HG03378 (cell line): Measurements from ENCODE around the gene TYR.
"Not testable (repeated sequence)": the region's sequence is repeated elsewhere in the genome, so short reads cannot be mapped to it uniquely, and the experiment has no call there.

Experiments used
- ATAC-seq: cut with Tn5 transposase; IDR thresholded peaks from one replicate; pipeline ENCODE4 v1.9.1; 2021; ENCODE audit warnings: mild to moderate bottlenecking, moderate library complexity; ENCODE audit not compliant: unreplicated experiment

Gene TYR

GRCh38 chr11:89267660-89268302 is 90.1 kb downstream of the TYR start:
- ATAC-seq: no peak

GRCh38 chr11:89272540-89273088 is 94.9 kb downstream of the TYR start:
- not testable (repeated sequence) for ATAC-seq

- ATAC-seq: not testable (repeated sequence)
Measured at GRCh38 chr11:89273220-89273619, 95.5 kb downstream of the TYR start.

GRCh38 chr11:89275966-89276365 is 98.3 kb downstream of the TYR start:
- no peak for ATAC-seq

GRCh38 chr11:89279176-89279575 is 101.5 kb downstream of the TYR start:
- ATAC-seq: no peak

GRCh38 chr11:89281032-89281677 is 103.5 kb downstream of the TYR start:
- not testable (repeated sequence) for ATAC-seq

- ATAC-seq: not testable (repeated sequence)
Measured at GRCh38 chr11:89286601-89287000, 108.9 kb downstream of the TYR start.

GRCh38 chr11:89288004-89288403 is 110.3 kb downstream of the TYR start:
- ATAC-seq: not testable (repeated sequence)

- no peak for ATAC-seq
Measured at GRCh38 chr11:89293965-89294679, 116.4 kb downstream of the TYR start.

- ATAC-seq: not testable (repeated sequence)
Measured at GRCh38 chr11:89295023-89295422, 117.3 kb downstream of the TYR start.

- ATAC-seq: not testable (repeated sequence)
Measured at GRCh38 chr11:89303029-89303428, 125.4 kb downstream of the TYR start.

GRCh38 chr11:89308272-89308671 is 130.6 kb downstream of the TYR start:
- ATAC-seq: not testable (repeated sequence)

GRCh38 chr11:89309321-89309985 is 131.8 kb downstream of the TYR start:
- ATAC-seq: not testable (repeated sequence)

GRCh38 chr11:89310607-89311006 is 132.9 kb downstream of the TYR start:
- not testable (repeated sequence) for ATAC-seq

GRCh38 chr11:89321401-89321800 is 143.7 kb downstream of the TYR start:
- no peak for ATAC-seq

GRCh38 chr11:89327885-89328284 is 150.2 kb downstream of the TYR start:
- no peak for ATAC-seq

GRCh38 chr11:89331940-89332339 is 154.3 kb downstream of the TYR start:
- not testable (repeated sequence) for ATAC-seq

GRCh38 chr11:89333704-89334103 is 156.0 kb downstream of the TYR start:
- ATAC-seq: not testable (repeated sequence)

GRCh38 chr11:89337100-89337650 is 159.5 kb downstream of the TYR start:
- not testable (repeated sequence) for ATAC-seq

- ATAC-seq: not testable (repeated sequence)
Measured at GRCh38 chr11:89338073-89338472, 160.4 kb downstream of the TYR start.

GRCh38 chr11:89340450-89340849 is 162.8 kb downstream of the TYR start:
- not testable (repeated sequence) for ATAC-seq
